ENCODE data around the gene ECM1.

DNA sequence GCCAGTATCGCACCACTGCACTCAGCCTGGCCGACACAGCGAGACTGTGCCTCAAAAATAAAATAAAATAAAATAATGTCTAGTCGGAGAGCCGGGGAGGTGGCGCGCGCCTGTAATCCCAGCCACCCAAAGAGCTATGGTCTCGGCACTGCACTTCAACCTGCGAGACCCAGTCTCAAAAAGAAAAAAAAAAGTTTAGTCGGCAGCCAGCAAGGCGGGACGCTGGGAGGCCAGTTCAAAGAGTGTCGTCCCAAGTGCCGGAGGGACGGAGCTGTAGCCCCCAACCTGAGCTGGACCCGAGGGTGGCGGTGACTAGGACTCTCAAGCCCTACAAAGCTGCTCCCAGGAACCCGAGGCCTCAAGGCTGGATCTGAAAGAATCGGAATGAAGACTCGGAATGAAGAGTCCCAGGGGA lies 7.0 kb downstream of the ECM1 start:
- TF ChIP-seq, protein P1, sequence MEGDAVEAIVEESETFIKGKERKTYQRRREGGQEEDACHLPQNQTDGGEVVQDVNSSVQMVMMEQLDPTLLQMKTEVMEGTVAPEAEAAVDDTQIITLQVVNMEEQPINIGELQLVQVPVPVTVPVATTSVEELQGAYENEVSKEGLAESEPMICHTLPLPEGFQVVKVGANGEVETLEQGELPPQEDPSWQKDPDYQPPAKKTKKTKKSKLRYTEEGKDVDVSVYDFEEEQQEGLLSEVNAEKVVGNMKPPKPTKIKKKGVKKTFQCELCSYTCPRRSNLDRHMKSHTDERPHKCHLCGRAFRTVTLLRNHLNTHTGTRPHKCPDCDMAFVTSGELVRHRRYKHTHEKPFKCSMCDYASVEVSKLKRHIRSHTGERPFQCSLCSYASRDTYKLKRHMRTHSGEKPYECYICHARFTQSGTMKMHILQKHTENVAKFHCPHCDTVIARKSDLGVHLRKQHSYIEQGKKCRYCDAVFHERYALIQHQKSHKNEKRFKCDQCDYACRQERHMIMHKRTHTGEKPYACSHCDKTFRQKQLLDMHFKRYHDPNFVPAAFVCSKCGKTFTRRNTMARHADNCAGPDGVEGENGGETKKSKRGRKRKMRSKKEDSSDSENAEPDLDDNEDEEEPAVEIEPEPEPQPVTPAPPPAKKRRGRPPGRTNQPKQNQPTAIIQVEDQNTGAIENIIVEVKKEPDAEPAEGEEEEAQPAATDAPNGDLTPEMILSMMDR (IDR thresholded peaks at IDR 0.05): no peak
- no peak for TF ChIP-seq EP300 (IDR thresholded peaks at IDR 0.05)
